Measurements from ENCODE around the gene TSPAN19.
"Not testable (repeated sequence)": the region's sequence is repeated elsewhere in the genome, so short reads cannot be mapped to it uniquely, and the experiment has no call there.

TSPAN19 gene
- total RNA-seq, result 0 reads per million in 2 experiments

GRCh38 chr12:85036234-85036707 lies at the start of gene TSPAN19, which contains the start of gene LRRIQ1:
Gene TSPAN19, minus strand, starts transcription at chr12:85036277. Its CDS starts 6,331 bp downstream, at chr12:85029946.
Gene LRRIQ1, plus strand, starts transcription at chr12:85036351. Its CDS starts 1,826 bp downstream, at chr12:85038177.
- no peak for DNase-seq (ENCODE audit: low read depth)

GRCh38 chr12:85085066-85085465 lies 49.0 kb upstream of the TSPAN19 start:
- DNase-seq (ENCODE audit: low read depth), result no peak

DNA sequence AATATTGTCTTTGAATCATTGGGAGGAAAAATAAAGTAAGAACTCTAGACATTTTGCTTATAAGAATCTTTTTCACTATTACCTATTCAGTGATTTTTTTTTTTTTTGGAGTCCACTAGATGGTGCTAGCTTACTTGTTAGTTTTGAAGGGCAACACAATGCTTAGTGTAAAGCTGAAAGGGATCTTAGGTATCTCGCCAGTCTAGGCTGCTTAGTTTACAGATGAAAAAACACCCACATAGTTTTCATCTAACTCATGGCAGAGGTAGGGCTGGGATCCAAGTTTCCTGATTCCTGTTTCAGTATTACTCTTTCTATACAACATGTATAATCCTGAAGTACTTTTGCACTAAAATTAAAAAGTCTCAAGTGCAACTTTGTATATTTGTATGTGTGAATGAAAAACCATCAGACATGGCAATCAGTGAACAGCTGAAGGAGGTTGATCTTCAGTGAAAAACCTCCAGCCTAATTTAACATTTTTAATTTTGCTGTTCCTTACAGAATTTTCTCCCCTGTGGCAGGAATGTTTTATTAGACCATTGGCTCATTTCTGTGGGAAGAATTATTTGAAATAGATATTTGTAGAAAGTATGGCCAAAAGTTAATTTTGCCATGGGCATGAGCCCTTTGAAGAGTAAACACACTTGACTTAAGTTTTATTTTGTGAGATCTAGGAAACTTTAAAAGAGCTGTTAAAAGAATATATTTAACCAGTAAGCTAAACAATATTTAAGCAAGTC lies 40.8 kb upstream of the TSPAN19 start:
- no peak for DNase-seq (ENCODE audit: low read depth)

DNA sequence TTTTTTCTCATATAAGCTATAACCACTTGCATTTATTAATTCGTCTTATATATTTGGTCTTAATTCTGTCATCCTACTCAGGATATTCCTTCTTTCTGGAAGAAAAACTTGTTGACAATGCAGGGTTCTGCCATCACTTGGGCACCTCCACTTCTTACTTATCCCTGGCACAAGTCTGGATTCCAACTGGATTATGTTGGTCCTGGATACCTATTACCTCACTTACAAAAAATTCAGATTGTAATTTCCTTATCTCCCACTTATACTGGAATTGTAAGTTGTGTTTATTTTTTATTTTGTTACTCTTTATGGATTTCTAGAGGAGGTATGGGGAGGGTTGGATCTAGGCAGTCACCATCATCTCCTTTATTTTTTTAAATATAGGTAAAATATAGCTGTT lies 36.7 kb upstream of the TSPAN19 start:
- no peak for DNase-seq (ENCODE audit: low read depth)

DNA sequence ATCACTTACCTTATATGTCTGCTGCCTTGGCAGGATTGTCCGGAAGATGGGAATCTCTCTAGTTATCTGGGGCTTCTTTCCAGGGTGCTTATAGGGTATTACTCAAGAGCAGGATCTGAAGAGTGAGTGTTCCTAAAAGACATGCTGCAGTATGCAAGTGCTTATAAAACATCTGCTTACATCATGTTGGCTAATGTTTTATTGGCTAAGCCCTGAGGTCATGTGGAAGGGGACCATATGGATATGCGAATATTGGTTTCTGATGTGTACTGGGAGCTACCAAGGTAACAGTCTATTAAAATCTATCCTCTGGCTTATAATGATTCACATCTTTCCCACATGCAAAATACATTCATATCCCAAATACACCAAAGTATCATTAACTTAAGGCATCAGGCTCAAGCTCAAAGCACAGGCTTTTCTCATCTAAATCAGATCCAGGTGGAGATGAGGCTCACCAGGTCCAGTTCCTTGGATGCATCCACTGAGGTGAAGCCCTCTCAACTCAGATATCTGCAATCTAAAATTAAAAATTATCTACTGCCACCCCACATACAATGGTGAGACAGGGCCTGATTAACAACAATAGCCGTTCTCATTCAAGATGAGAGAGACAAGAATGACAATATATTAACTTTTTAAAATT lies 29.9 kb upstream of the TSPAN19 start:
- DNase-seq (ENCODE audit: low read depth), result no peak

DNA sequence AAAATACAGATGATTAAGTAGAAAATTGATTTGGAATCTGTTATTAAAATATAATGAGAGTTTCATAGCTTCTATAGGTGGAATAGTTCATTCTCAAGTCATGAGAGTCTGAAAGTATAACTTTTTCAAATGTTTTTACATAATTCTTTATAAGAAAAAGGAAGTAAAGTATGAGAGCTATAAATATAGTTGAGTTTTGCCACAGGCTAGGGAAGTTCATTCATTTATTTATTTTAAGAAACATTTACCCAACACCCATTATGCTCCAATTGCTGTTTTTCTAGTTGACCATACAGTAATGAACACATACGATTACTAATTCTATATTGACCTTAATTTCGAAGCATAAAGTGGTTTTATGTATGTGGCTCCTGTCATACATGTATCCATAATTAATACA lies 24.8 kb upstream of the TSPAN19 start:
- DNase-seq (ENCODE audit: low read depth), result no peak

DNA sequence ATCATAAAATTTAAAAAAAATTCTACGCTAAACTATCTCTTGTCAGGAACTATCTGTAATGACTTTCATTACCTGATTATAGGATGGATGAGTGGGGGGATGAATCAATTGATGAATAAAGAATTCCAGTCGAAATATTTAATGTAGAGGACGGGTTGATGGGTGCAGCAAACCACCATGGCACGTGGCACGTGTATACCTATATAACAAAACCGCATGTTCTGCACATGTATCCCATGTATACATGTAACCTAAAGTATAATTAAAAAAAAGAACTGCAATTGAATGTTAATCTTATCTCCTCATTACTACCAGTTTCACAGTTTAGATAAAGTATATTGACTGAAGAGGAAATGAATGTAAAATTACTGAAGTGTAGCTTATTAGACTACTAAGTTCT lies 23.5 kb upstream of the TSPAN19 start:
- DNase-seq (ENCODE audit: low read depth), result no peak

- DNase-seq (ENCODE audit: low read depth), result no peak
Measured at GRCh38 chr12:85058339-85058738, 22.3 kb upstream of the TSPAN19 start.

GRCh38 chr12:85057370-85057963 lies 21.4 kb upstream of the TSPAN19 start:
- DNase-seq (ENCODE audit: low read depth), result no peak

DNA sequence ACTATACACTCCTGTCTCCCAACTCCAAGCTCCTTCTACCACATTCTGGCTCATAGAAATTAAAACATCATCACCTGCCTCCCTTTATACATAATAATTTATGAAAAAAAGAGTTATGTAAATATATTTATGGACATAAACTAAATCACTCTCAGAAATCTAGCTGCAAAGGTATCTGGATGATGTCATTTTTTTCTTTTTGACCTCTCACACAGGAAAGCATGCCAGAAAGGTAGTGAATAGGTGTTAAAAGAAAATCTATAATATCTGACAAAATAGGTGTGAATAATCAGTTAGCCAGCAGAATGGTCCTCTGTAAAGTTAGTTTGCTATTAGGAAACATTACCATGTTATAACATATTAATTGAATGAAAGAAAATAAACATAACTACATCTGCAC lies 7.8 kb upstream of the TSPAN19 start:
- DNase-seq (ENCODE audit: low read depth), result no peak

GRCh38 chr12:85041395-85041794 lies 5.3 kb upstream of the TSPAN19 start:
- DNase-seq (ENCODE audit: low read depth), result no peak

DNA sequence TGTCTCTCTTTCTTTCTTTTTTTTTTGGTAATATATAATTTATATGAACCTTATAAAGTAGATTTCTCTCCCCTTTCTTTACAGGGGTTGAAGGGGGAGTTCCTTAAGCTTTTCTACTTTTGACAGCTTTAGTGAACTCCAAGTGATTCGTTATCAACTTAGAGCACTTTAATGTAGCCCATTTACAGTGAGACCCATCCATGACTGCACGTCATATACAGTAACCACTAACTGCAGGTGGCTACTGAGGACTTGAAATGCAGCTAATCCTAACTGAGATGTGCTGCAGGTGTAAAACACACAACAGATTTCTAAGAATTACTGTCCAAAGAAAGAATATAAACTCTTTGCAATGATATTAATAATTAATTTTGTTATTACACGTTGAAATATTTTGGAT lies 656 bp upstream of the TSPAN19 start:
- DNase-seq (ENCODE audit: low read depth), result no peak

DNA sequence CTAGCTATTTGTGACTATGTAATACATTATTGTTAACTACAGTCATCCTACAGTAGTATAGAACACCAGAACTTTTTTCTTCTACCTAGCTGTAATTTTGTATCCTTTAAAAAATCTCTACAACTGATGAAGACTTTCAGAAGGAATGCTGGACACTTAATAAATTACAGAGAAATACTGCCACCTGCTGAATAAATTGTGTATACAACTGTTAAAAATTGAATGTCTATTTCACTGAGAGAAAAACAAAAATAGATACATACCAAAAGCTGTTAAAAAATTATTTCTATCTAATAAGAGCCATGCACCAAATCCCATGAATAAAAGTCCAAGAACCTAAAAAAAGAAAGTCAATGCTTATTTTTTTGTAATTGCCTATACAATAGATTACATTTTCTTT lies 6.6 kb downstream of the TSPAN19 start:
- no peak for DNase-seq (ENCODE audit: low read depth)

DNA sequence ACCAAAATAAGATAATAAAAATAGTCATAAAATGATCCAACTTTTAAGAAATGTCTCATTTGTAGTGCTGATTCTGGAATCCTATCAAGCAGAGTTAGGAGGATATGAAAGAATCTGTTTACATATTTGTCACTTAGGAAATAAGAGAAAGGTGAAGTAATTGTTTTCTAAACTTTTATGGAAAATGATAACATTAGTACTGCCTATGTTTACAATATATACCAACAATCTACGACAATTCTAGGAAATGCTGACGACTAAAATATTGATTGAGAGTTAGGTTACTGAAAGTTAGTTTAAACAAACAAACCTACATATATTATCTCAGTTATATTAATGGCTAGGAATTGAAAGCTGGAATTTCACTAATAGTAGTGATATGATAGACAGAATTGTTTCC lies 18.0 kb downstream of the TSPAN19 start:
- no peak for DNase-seq (ENCODE audit: low read depth)

DNA sequence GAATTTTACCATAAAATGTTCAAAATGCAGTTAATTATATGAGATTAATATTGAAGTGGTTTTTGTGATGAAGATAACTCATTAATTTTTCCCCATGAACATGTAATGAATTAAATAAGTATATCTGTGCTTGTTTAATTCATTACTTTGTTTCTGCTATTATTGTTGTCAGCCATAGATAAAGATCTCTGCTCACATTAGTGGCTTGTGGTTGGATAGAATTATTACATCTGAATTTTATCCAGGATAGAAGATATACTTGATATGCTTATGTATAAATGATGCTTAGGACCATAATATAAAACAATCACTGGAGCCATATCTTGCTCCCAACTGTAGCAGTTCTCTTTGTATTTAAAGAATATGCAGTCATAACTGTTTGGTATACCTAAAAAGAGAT lies 18.5 kb downstream of the TSPAN19 start:
- no peak for DNase-seq (ENCODE audit: low read depth)

DNA sequence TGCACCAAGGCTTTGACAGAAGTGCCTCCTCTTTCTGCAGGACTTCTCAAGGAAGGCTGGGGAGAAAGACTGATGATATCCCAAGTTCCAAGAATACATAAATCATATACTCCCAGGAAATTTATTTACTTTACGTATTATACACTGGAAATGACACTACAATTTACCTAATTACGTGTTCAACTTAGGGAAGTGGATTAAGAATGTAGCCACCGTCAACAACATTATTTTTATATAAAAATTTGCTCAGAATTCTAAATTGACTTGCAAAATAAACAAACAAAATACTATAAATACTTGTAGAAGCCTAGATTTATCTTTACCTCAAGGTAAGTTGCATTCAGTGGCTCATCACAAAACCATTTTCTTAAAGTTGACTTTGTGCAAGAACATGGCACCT lies 18.9 kb downstream of the TSPAN19 start:
- no peak for DNase-seq (ENCODE audit: low read depth)

DNA sequence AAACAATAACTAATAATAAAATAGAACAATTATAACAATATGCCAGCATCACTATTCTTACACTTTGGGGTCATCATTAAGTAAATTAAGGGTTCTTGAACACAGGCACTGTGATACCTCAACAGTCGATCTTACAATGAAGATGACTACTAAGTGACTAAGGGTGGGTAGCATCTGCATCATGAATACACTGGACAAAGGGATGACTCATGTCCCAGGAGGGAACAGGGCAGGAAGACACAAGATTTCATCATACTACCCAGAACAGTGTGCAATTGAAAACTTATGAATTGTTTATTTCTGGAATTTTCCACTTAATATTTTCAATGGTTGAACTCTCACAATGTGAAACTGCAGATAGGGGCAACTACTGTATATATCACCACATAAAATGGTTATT lies 19.7 kb downstream of the TSPAN19 start:
- DNase-seq (ENCODE audit: low read depth), result no peak

DNA sequence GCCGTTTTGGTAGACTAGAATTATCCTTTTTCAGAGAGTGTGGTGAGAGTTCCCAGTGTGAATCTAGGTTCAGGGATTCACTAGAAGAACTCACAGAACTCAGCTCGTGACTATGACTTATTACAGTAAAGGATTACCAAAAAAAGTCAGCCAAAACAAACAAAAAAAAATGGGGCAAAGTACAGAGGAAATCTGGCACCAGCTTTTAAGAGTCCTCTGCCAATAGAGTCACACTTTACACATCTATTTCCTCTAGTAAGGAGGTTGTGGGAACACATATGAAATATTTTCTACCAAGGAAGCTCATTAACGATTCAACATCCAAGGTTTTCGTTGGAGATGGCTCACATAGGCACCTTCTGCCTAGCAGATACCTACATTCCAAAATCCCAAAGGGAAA lies 28.2 kb downstream of the TSPAN19 start:
- no peak for DNase-seq (ENCODE audit: low read depth)

GRCh38 chr12:85006206-85006605 lies 29.9 kb downstream of the TSPAN19 start:
- DNase-seq (ENCODE audit: low read depth), result no peak

DNA sequence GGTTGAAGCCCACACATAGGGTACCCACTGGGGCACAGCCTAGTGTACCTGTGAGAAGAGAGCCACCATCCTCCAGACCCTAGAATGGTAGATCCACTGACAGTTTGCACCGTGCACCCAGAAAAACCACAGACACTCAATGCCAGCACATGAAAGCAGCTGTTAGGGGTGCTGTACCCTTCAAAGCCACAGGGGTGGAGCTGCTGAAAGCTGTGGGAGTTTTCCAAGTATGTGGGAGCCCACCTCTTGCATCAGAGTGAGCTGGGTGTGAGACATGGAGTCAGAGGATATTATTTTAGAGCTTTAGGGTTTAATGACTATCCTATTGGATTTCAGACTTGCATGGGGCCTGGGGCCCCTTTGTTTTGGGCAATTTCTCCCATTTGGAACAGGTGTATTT lies 30.5 kb downstream of the TSPAN19 start:
- DNase-seq (ENCODE audit: low read depth), result no peak

- not testable (repeated sequence) for DNase-seq (ENCODE audit: low read depth)
Measured at GRCh38 chr12:85005047-85005446, 31.0 kb downstream of the TSPAN19 start.

DNA sequence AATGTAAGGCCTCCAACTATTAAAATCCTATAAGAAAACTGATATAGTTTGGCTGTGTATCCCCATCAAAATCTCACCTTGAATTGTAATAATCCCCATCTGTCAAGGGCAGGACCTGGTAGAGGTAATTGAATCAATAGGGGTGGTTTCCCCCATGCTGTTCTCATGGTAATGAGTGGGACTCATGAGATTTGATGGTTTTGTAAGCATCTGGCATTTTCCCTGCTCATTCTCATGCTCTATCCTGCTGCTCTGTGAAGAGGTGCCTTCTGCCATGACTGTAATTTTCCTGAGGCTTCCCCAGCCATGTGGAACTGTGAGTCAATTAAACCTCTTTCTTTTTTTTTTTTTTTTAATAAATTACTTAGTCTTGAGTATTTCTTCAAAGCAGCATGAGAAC lies 31.9 kb downstream of the TSPAN19 start:
- DNase-seq (ENCODE audit: low read depth), result no peak

DNA sequence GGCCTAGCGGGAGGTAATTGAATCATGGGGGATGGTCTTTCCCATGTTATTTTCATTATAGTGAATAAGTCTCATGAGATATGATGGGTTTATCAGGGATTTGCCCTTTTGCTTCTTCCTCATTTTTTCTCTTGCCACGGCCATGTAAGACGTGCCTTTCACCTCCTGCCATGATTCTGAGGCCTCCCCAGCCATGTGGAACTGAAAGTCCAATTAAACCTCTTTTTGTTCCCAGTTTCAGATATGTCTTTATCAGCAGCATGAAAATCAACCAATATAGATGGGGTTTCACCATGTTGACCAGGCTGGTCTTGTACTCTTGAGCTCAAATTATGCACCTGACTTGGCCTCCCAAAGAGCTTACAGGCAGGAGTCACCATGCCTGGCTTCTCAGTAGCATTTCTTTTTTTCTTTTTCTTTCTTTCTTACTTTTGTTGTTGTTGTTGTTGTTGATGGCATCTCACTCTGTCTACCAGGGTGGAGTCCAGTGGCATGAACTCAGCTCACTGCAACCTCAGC lies 33.2 kb downstream of the TSPAN19 start:
- DNase-seq (ENCODE audit: low read depth), result no peak
